ENCODE measurements around the gene S100A6.

Gene S100A6

GRCh38 chr1:153545067-153546055 is 9.6 kb upstream of the S100A6 start, which contains the start of gene S100A4:
Gene S100A4 (minus strand): TSS chr1:153545806. CDS start chr1:153544794, 1,012 bp downstream.
- peak; percentile 79 to 85 for DNase-seq (ENCODE audit: low read depth in 2 of 2)

- DNase-seq (ENCODE audit: low read depth in 2 of 2): no peak
Measured at GRCh38 chr1:153544453-153545066, 8.8 kb upstream of the S100A6 start.

GRCh38 chr1:153543736-153544135 is 7.9 kb upstream of the S100A6 start:
- no peak for DNase-seq (ENCODE audit: low read depth in 2 of 2)

DNA sequence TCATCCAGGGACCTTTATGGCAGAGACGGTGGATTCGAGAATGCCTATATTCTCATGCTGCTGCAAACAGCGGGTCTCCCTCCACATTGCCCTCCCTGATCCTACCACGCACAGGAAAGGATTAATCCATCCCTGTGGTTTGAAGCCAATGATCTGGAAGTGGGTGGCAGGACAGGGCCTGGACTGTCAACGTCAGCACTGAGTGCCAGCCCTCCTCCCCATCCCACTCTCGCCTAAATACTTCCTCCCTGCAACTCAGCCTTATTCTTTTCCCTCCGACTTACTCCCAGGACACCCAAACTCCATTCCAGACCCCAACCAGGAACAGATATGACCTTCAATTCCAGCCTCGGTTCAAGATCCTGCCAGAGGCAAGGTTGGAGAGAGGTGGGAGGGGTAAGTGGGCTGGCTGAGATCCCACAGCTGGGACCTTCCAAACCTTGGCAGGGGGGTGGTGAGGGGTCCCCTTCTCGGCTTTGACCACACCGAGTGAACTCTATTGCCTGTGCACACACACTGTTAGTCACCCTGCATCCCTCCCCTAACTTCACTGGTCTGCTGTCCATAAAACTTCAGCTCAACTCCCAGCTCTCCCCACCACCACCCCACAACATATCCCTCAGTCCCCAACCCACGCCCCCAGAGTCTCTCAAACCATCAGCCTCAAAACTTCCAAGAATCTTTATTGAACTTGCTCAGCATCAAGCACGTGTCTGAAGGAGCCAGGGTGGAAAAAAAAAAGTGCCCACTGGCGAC is 7.3 kb upstream of the S100A6 start:
- no peak for DNase-seq (ENCODE audit: low read depth in 2 of 2)

DNA sequence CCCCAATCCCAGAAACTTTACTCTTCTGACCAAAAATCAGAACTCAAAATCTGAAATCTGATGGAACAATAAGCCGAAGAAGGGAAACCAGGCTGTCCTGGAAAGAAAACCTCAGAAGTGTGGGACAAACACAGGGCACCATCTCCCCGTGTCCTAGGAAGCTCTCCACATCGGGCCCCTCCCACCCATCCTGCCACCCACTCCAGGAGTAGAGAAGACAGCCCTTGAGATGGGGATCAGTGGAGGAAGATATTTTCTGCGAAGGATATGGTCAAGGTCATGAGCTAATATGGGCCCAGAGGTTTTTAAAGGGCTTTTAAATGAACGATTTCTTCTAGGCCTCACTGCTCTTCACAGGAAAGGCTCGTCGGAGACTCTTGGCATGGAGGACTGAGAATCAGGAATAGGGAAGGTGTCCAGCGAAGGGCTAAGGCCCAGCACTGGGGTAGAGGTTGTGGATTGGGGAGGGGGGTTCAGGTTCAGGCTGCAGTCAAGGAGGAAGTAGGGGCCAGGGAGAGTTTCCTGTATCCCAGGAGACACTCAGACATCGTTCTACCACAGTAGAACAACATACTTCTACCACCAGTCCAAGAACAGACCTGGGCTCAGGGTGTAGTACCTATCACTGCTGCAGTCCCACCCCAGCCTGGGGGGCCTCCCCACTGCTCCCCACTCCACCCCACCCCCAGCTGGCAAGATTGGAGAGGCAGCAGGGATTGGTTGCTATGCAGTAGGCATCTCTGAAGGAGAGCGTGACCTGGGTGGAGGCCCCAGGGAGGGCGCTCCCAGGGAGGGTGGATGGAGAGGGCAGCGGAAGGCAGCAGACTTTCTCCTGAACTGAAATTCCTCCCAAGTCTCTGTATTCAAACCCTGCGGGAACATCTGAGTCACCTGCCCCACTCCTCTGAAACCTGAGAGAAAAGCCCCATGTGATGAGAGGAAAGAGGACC is 6.1 kb upstream of the S100A6 start:
- no peak for DNase-seq (ENCODE audit: low read depth in 2 of 2)

DNA sequence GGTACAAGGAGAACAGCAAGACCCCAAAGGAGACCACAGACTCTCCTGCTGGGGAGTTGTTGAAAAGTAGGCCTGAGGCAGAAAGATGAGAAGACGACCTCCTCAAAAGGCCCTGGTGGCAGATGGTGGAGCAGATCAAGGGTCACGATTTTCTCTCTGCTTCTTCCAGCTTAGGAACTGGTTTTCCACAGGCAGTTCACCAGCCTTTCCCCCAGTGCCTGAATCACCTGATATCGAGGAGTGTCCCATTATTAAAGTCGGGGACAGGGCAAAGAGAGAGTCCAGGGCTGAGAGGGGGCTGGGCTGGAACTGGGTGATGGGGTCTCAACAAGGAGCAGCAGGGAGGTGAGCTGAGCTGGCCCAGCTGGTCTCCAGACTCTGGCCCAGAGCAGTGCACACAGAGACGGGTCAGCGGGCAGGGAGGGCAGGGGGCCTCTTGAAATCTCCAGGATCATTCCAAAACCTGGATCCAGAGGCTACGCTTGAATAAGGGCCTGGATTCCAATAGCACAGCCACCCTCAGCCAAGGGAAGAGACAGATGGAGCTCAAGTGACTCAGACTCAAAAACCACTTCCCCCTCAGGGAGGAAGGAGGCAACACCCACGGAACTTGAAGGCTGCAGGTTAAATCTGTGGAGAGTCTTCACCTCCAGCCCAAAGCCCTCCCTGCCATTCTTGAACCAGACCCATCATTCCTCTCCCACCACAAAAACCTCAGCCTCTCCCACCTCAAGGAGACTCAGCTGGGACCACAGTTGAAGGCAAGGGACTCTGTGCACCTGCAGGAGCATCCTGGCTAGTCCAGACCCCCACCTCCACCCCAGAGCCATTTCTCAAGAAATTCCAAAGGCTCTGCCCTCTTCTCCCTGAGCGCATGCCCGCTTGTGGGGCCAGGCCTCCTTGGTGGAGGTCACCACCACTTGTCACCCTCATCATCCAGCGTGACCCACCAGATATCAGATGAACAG is 4.9 kb upstream of the S100A6 start, which contains the start of gene S100A5:
S100A5 (minus strand) TSS at position 541 of the 968 bp plus-strand sequence. CDS start 743 bp downstream, outside the sequence.
- no peak for DNase-seq (ENCODE audit: low read depth in 2 of 2)

- DNase-seq (ENCODE audit: low read depth in 2 of 2): no peak
Measured at GRCh38 chr1:153539395-153540093, 3.8 kb upstream of the S100A6 start.

DNA sequence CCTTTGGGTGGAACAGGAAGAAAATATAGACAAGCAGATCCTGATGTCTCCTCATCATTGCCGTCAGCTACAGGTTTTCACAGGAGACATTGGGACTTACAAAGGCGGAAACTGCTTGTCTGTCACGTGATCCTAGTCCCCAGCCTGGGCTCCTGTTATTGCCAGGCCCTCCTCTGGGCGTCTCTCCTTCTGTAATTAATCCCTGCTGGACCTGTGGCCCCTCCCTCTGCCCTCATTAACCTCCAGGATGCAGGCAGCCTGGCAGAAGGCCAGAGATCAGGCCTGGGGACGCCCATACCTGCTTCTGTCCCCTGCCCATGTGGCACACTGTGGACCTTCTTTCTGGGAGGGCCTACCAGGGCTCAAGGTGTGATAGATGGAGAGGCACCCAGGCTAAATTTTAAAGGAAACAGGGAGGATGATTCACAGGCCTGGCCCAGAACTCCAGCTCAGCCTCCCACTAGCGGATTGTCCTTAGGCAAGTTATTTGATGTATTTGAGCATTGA is 2.6 kb upstream of the S100A6 start:
- no peak for DNase-seq (ENCODE audit: low read depth in 2 of 2)

- DNase-seq (ENCODE audit: low read depth in 2 of 2): no peak
Measured at GRCh38 chr1:153537376-153537730, 1.6 kb upstream of the S100A6 start.

GRCh38 chr1:153536671-153537375 is 1.0 kb upstream of the S100A6 start:
- DNase-seq (ENCODE audit: low read depth in 2 of 2): no peak

GRCh38 chr1:153536012-153536670 is 350 bp upstream of the S100A6 start:
- peak; percentile 68 to 75 for DNase-seq (ENCODE audit: low read depth in 2 of 2)

DNA sequence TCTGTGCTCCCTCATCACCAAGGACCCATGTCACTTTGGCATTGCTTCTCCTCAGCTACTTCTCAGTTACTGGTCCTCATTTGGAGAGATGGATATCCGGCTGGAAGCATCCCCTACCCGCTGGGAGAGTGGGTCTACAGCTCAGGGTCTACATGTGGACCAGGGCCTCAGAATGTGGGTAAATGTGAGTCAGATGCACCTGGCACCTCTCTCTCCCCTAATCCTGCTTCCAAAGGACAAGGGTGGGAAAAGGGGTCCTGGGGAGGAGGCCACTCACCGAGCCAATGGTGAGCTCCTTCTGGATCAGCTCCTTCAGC is 908 bp downstream of the S100A6 start:
- DNase-seq (ENCODE audit: low read depth in 2 of 2): no peak

GRCh38 chr1:153534226-153534924 is 1.4 kb downstream of the S100A6 start:
- no peak for DNase-seq (ENCODE audit: low read depth in 2 of 2)

DNA sequence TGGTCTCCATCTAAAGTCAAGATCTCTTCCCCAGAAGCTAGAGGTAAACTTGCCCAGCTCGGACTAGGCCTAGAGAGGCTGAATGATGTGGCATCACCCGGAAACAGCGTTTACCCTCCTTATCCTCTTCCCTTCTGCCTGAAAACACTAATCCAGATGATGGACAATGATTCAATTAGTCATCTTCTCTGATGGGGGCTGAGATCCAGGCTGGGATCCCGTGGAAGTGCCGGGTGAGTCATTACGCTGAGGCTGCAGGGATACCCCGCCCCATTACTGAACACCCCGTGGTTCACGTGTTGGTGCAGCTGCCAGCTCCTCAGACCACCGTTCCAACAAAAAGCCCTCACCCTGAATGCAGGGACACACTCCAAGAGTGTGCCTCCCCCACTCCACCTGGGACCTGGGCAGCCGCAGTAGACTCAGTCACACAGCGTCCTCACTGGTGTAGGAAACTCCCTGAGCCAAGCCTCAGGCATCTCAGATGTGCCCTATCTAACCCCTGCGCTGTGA is 2.0 kb downstream of the S100A6 start:
- no peak for DNase-seq (ENCODE audit: low read depth in 2 of 2)

DNA sequence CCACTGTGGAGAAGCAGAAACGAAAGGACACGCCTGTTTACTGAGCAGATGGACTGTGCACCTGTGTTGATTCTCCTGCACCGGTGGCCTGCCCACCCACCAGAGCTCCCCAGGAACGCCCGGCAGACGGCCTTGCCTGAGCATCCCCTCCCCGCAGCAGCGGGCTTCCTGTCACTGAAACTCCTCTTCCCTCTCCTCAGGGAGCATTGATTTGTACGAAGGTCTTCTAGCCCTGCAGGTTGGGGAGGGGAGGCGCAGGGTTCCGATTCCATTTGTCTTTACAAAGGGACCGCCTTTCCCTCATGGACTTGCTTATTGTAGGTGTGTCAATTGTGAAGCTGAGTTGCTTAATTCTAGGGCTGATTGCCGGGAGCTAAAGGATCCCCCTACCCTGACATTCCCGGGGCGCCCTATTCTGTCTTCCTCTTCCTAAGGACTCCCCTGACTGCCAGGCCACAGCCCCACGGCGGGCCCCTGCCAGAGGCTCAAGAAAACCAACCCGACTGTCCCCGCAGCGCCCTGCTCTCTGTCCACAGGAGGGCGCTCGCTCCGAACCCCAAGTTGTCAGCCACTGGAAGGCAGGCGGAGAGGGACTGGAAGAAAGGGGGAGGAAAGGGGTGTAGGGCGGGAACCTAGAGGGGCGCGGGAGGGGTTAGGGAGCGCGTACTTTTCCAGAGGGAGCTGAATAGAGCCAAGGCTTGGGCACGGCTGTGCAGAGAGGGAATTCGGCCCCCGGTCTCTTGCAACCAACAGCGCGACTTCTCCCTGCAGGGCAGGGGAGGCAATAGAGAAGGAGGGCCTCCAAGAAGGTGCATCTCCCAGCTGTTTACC is 2.8 kb downstream of the S100A6 start:
- no peak for DNase-seq (ENCODE audit: low read depth in 2 of 2)

DNA sequence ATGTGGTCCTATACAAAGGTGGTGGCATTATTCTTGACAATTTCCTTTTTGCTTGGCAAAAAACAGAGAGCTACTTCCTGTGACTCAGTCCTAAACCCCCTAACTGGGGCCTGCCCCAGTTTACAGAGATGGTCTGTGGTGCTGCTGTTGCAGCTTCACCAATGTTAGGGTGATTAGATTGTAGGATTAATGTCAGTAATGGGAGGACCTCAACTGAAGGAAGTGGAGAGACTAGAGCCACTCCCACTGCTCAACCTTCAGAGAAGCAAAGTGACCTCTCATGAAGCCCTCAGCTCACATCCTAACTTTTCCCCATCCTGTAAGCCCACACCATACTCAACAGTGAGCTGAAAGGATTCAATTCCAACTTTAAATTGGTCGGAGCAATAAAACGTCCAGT is 3.6 kb downstream of the S100A6 start:
- no peak for DNase-seq (ENCODE audit: low read depth in 2 of 2)

All from stimulated activated CD8-positive, alpha-beta memory T cell treated with anti-CD3 and anti-CD28 coated beads, Interleukin-15, amount 100 ng/mL, for 4 hours (primary cell).